HG02973 (cell line): ENCODE results near the gene BTNL9.
"Not testable (repeated sequence)": the region's sequence is repeated elsewhere in the genome, so short reads cannot be mapped to it uniquely, and the experiment has no call there.

Experiments used
- ATAC-seq: cut with Tn5 transposase; IDR thresholded peaks from one replicate; pipeline ENCODE4 v1.9.1; 2021; ENCODE audit warnings: moderate library complexity; ENCODE audit not compliant: unreplicated experiment

BTNL9 gene

DNA sequence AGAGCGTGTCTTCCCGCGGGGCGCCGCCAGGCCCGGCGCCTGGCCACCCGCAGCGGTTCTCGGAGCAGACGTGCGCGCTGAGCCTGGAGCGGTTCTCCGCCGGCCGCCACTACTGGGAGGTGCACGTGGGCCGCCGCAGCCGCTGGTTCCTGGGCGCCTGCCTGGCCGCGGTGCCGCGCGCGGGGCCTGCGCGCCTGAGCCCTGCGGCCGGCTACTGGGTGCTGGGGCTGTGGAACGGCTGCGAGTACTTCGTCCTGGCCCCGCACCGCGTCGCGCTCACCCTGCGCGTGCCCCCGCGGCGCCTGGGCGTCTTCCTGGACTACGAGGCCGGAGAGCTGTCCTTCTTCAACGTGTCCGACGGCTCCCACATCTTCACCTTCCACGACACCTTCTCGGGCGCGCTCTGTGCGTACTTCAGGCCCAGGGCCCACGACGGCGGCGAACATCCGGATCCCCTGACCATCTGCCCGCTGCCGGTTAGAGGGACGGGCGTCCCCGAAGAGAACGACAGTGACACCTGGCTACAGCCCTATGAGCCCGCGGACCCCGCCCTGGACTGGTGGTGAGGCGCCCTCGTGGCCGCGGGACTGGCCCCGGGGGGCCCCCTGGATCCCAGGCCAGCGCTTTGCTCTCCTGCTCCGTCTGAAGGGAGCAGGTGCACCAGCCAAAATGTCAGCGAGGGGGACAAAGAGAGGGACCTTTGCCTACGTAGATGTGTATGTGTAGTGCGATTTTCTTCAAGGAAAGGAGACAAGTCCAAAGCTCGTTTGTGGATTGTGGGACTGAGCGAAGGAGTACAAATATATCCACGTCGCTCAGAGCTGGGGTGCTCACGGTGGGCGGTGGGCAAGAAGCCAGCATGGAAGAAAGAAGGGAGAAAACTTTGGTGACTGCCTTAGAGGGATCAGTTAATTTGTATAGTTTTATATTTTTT lies 19.5 kb downstream of the BTNL9 start:
- no peak for ATAC-seq

DNA sequence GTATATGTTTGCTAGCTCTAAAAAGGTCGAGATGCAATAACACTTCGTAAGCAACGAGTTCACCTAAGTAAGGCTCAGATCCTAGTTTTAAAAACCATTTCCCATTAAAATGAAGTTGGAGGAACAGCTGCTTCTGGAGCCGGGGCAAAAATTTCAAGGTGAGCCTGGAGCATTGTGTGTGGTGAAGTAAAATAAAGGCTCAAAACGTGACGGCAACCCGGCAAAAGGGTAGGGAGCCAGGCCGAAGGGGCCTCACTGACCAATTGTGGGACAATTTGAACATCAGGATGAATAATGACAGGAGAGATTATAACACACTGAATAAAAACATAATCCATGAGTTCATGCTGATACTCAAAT lies 20.1 kb downstream of the BTNL9 start:
- ATAC-seq, result no peak

DNA sequence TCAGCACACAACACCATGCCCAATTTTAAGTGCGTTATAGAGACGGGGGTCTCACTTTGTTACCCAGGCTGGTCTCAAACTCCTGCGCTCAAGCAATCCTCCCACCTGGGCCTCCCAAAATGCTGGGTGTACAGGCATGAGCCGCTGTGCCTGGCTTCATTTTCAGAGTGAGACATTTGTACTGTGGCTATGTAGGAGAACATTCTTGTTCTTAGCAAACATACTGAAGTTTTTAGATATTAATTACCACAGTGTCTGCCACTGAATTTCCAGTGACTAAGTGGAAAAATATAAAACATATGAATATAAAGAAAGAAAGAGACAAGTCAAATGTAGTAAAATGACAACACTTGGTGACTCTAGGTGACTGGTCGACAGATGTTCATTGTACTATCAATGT lies 20.9 kb downstream of the BTNL9 start:
- no peak for ATAC-seq

GRCh38 chr5:181061645-181062044 lies 21.6 kb downstream of the BTNL9 start:
- ATAC-seq, result no peak

GRCh38 chr5:181062631-181063030 lies 22.6 kb downstream of the BTNL9 start:
- no peak for ATAC-seq

DNA sequence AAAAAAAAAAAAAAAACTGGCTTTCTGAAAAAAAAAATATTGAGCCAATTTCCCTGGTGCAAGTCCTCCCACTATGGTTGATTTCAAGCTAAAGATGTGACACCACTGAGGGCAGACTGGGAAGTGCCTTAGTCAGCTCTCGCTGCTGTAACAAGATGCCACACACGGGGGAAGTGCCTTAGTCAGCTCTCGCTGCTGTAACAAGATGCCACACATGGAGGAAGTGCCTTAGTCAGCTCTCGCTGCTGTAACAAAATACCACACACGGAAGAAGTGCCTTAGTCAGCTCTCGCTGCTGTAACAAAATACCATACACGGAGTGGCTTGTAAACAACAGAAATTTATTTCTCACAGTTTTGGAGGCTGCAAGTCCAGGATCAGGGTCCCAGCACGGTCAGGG lies 23.4 kb downstream of the BTNL9 start:
- no peak for ATAC-seq

DNA sequence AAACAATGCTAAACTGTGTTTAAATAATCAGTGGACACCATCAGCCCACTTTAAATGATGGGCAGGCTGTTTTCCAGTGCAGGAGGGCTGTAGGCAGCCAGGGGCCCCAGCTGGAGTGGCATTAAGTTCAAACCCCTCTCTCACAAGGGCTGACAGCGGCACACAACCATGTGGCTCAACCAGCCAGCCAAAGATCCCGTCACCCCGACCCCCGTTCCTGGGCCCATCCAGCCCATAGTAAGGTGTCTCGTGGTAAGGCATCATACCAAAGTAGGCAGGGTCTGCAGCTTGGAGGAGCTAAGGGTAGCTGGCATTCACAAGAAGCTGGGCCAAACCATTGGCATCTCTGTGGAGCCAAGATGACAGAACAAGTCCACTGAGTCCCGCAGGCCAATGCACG lies 24.9 kb downstream of the BTNL9 start:
- no peak for ATAC-seq

- ATAC-seq, result no peak
Observed at GRCh38 chr5:181069767-181070491, 29.9 kb downstream of the BTNL9 start.

DNA sequence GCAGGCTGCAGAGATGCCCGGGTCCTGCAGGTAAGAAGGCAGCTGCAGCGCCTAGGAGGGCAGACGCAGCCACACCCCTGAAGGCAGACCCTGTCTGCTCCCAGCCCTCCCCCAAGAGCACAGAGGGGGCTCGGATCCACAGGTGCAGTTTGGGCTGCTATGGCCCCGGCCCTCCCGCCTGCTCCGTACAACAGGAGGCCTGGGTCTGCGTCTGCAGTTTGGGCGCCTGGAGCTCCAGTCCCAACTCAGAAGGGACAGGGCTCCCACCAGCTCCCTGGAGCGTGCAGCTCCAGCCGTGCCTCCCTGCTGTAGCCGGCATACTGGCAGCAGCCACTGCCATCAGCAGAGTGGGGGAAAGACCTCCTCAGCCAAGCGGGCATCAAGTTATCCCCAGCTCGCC lies 30.5 kb downstream of the BTNL9 start:
- ATAC-seq, result no peak

GRCh38 chr5:181071257-181071656 lies 31.2 kb downstream of the BTNL9 start:
- no peak for ATAC-seq

- no peak for ATAC-seq
Observed at GRCh38 chr5:181076920-181077319, 36.9 kb downstream of the BTNL9 start.

- ATAC-seq, result no peak
Observed at GRCh38 chr5:181081989-181082388, 41.9 kb downstream of the BTNL9 start.

GRCh38 chr5:181084621-181085195 lies 44.6 kb downstream of the BTNL9 start:
- no peak for ATAC-seq

DNA sequence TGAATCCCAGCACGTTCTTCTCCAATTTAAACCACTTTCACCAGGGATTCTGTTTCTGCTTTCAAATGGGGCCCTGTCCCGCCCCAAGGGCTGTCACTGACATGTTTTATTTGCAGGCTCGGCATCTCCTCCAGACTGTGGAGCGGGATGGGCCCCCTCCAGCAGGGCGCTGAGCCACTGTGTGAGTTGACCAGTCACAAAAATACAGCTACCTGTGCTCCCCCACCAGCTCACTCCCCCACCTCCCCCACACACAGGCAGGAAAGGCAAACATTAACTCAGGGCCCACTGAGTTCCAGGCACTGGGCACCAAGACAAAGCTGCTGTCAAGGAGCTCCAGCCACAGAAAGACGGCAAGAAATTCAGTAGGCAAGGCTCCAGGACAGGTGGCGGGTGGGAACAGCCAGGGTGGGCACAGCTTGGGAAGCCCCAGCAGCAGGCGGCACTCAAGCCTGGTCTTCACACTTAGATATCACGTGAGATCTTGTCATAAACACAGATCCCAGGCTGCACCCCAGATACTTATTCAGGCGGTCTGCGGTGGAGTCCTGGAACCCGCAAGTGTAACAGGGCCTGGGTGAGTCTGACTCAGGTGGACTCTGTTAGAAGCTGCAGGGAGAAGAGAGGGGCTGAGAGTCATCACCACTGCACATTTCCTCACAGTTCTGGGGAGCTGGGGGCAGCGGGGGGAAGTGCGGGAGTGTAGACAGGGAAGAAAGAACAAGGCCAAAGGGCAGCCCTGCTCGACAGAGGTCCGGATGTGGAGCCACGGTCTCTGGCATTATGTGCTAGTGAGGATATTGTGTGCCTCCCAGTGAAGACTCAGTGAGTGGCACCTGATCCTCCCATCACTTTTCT lies 46.2 kb downstream of the BTNL9 start:
- no peak for ATAC-seq

- ATAC-seq, result no peak
Observed at GRCh38 chr5:181086884-181087205, 46.8 kb downstream of the BTNL9 start.

- ATAC-seq, result no peak
Observed at GRCh38 chr5:181087309-181087708, 47.2 kb downstream of the BTNL9 start.

DNA sequence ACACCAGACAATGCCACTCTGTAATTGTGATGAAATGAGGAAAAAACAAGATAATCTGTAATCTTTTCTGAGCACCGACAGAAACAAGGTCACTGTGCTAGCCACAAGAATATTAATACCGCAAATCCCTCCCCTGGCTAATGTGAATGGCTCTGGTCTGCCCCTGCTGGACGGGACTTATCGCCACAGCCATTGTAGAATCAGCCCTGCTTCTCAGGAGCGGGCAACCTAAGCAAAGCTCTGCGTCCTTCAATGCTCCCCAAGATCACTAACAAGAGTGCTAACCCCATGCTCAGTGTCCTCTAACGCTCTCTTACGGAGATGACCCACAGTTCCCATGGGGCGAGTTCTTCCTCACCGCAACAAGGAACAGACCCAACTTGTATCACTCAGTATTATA lies 48.2 kb downstream of the BTNL9 start:
- ATAC-seq, result no peak

GRCh38 chr5:181092428-181092827 lies 52.4 kb downstream of the BTNL9 start:
- no peak for ATAC-seq

GRCh38 chr5:181095162-181095561 lies 55.1 kb downstream of the BTNL9 start:
- not testable (repeated sequence) for ATAC-seq

- not testable (repeated sequence) for ATAC-seq
Observed at GRCh38 chr5:181096721-181097382, 56.8 kb downstream of the BTNL9 start.

DNA sequence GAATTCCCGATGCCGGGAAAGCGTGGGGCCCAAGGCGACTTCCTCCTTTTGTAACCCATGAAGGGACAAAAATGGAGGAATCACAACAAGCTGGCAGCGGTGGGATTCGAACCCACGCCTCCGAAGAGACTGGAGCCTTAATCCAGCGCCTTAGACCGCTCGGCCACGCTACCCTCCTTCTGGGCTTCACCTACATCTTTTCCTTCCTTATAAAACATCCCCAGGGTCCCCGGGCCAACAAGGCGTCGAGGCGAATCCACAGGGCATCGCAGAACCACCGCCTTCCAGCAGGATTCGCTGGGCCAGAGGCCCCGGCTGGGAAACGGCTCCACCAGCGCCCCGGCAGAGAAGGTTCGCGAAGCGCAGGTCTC lies 57.3 kb downstream of the BTNL9 start:
- not testable (repeated sequence) for ATAC-seq
